HepG2 (cell line): Measurements from ENCODE around the gene KLF15. TPM values are rescaled to one million over a fixed set of nuclear protein-coding genes. Genes with fewer than 3 reads are reported as not detected.

Experiments used
- ARID3A ChIP-seq: IDR thresholded peaks from 2 replicates; pipeline ENCODE4 v1.6.1; 2012; ENCODE audit warnings: low read depth, low read length, improper control_type of control experiment
- ATRX ChIP-seq: sonication (generic); formaldehyde crosslinking; IDR thresholded peaks from 2 replicates; pipeline ENCODE4 v1.4.0; 2020; ENCODE audit warnings: missing genetic modification reagents, borderline replicate concordance
- EEA1 ChIP-seq: sonication (generic); formaldehyde crosslinking; IDR thresholded peaks from 2 replicates; pipeline ENCODE4 v1.5.1; 2020; ENCODE audit warnings: mild to moderate bottlenecking, missing genetic modification reagents, borderline replicate concordance
- FOXC1 ChIP-seq: sonication (generic); formaldehyde crosslinking; IDR thresholded peaks from 2 replicates; pipeline ENCODE4 v1.8.0; 2022; ENCODE audit warnings: mild to moderate bottlenecking, missing genetic modification reagents, borderline replicate concordance
- KDM5A ChIP-seq: fragments of 200-600 bp; sonication (generic); IDR thresholded peaks from 2 replicates; pipeline ENCODE4 v1.7.0; 2018; ENCODE audit warnings: antibody characterized with exemption, mild to moderate bottlenecking, low read length, borderline replicate concordance
- RBM22 ChIP-seq: fragments of 200-400 bp; formaldehyde crosslinking; optimal IDR thresholded peaks from 2 replicates; pipeline ENCODE3; 2017; ENCODE audit warnings: mild to moderate bottlenecking, low read length, moderate library complexity
- SIX4 ChIP-seq: sonication (generic); formaldehyde crosslinking; IDR thresholded peaks from 2 replicates; pipeline ENCODE4 v1.4.0; 2020; ENCODE audit warnings: missing genetic modification reagents
- SUZ12 ChIP-seq: fragments of 150-350 bp; IDR thresholded peaks from 2 replicates; pipeline ENCODE4 v1.6.1; 2014; ENCODE audit warnings: low read depth, low read length
- TEAD3 ChIP-seq: optimal IDR thresholded peaks from 2 replicates; pipeline ENCODE3; 2016; ENCODE audit warnings: borderline replicate concordance
- TIGD3 ChIP-seq: sonication (generic); formaldehyde crosslinking; IDR thresholded peaks from 2 replicates; pipeline ENCODE4 v1.5.1; 2020; ENCODE audit warnings: mild to moderate bottlenecking, missing genetic modification reagents, borderline replicate concordance
- ZFP1 ChIP-seq: IDR thresholded peaks from 2 replicates; pipeline ENCODE4 v1.6.1; 2016
- ZNF207 ChIP-seq: fragments of 450-650 bp; IDR thresholded peaks from 2 replicates; pipeline ENCODE4 v1.6.1; 2016; ENCODE audit warnings: antibody characterized with exemption, borderline replicate concordance
- ZNF235 ChIP-seq: sonication (generic); formaldehyde crosslinking; IDR thresholded peaks from 2 replicates; pipeline ENCODE4 v1.8.1; 2023; ENCODE audit warnings: mild to moderate bottlenecking, missing genetic modification reagents, borderline replicate concordance
- ZNF414 ChIP-seq: sonication (generic); formaldehyde crosslinking; IDR thresholded peaks from 2 replicates; pipeline ENCODE4 v1.5.0; 2020; ENCODE audit warnings: missing genetic modification reagents
- ZNF546 ChIP-seq: sonication (generic); formaldehyde crosslinking; conservative IDR thresholded peaks from 2 replicates; pipeline ENCODE4 v1.8.1; 2023; ENCODE audit warnings: mild to moderate bottlenecking, missing genetic modification reagents
- ZNF816 ChIP-seq: sonication (generic); formaldehyde crosslinking; IDR thresholded peaks from 2 replicates; pipeline ENCODE4 v1.8.0; 2022; ENCODE audit warnings: missing genetic modification reagents, mild to moderate bottlenecking, borderline replicate concordance
- polyA plus RNA-seq, 8 experiments: library from polyadenylated mRNA; depleted of rRNA in 3 of 8; stranded (reverse) in 7 of 8; unstranded in 1 of 8; fragments of >200 nt; fragmentation: Illumina TruSeq in 4 of 8; extraction: Trizol in 4 of 8; gene quantifications; 2 replicates each; pipeline versions ENCODE4 v1.2.1 to v1.2.3, GENCODE V29; 2011 to 2016; ENCODE audit warnings: low read depth in 4 of 8, missing spikeins in 1 of 8, mixed read lengths in 1 of 8; ENCODE audit not compliant: insufficient read depth in 1 of 8
- total RNA-seq, 5 experiments: library from RNA; depleted of rRNA; stranded (reverse); fragments of >200 nt; fragmentation: Illumina TruSeq; extraction: Trizol; gene quantifications; 2 replicates each; pipeline ENCODE4 v1.2.3, GENCODE V29; 2016; ENCODE audit warnings: low read depth in 1 of 5
- TF ChIP-seq, protein P1 (sequence below): IDR thresholded peaks from 2 replicates; pipeline ENCODE4 v1.6.1; 2016
- TF ChIP-seq, protein P2 (sequence below): sonication (generic); formaldehyde crosslinking; IDR thresholded peaks from 2 replicates; pipeline ENCODE4 v1.4.0; 2020; ENCODE audit warnings: missing genetic modification reagents
- TF ChIP-seq, protein P3 (sequence below): sonication (generic); formaldehyde crosslinking; IDR thresholded peaks from 2 replicates; pipeline ENCODE4 v1.5.1; 2020; ENCODE audit warnings: missing genetic modification reagents, mild to moderate bottlenecking, borderline replicate concordance

The KLF15 gene
- total and polyA plus RNA-seq, 2 of the 13 experiments (the other 11 are each of a cell fraction or from before 2014, with no cell fraction given), result 7.1 to 7.8 TPM

- no peak for TF ChIP-seq SUZ12
- TF ChIP-seq ARID3A, result no peak
- TF ChIP-seq, protein P1, sequence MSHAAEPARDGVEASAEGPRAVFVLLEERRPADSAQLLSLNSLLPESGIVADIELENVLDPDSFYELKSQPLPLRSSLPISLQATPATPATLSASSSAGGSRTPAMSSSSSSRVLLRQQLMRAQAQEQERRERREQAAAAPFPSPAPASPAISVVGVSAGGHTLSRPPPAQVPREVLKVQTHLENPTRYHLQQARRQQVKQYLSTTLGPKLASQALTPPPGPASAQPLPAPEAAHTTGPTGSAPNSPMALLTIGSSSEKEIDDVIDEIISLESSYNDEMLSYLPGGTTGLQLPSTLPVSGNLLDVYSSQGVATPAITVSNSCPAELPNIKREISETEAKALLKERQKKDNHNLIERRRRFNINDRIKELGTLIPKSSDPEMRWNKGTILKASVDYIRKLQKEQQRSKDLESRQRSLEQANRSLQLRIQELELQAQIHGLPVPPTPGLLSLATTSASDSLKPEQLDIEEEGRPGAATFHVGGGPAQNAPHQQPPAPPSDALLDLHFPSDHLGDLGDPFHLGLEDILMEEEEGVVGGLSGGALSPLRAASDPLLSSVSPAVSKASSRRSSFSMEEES, result no peak
- no peak for TF ChIP-seq RBM22
- no peak for TF ChIP-seq TIGD3 (CRISPR knock-in tag)
- TF ChIP-seq, protein P2, sequence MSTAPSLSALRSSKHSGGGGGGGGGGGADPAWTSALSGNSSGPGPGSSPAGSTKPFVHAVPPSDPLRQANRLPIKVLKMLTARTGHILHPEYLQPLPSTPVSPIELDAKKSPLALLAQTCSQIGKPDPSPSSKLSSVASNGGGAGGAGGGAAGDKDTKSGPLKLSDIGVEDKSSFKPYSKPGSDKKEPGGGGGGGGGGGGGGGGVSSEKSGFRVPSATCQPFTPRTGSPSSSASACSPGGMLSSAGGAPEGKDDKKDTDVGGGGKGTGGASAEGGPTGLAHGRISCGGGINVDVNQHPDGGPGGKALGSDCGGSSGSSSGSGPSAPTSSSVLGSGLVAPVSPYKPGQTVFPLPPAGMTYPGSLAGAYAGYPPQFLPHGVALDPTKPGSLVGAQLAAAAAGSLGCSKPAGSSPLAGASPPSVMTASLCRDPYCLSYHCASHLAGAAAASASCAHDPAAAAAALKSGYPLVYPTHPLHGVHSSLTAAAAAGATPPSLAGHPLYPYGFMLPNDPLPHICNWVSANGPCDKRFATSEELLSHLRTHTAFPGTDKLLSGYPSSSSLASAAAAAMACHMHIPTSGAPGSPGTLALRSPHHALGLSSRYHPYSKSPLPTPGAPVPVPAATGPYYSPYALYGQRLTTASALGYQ (CRISPR knock-in tag), result no peak
- TF ChIP-seq ZNF546, result no peak
- no peak for TF ChIP-seq ZNF816 (CRISPR knock-in tag)
- TF ChIP-seq TEAD3 (CRISPR knock-in tag), result no peak
- TF ChIP-seq ZFP1 (CRISPR knock-in tag), result no peak
- TF ChIP-seq, protein P3, sequence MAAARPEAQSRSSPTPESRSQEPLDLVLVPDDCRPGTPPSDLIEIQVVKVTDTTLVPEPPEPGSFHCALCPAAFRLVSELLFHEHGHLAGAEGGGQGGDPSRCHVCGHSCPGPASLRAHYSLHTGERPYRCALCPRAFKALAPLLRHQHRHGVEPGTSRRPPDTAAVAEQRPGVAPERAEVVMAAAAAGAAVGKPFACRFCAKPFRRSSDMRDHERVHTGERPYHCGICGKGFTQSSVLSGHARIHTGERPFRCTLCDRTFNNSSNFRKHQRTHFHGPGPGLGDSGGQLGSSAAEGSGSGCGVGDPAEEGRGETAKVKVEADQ, result no peak
- no peak for TF ChIP-seq SIX4 (CRISPR knock-in tag)
- no peak for TF ChIP-seq ZNF235 (CRISPR knock-in tag)
- no peak for TF ChIP-seq EEA1 (CRISPR knock-in tag)
- TF ChIP-seq KDM5A, result no peak
- no peak for TF ChIP-seq ZNF207
- TF ChIP-seq ZNF414 (CRISPR knock-in tag), result no peak
- no peak for TF ChIP-seq ATRX
- no peak for TF ChIP-seq FOXC1 (CRISPR knock-in tag)
These were observed 16.1 kb downstream of the KLF15 start (continued) for GRCh38 chr3:126340943-126341754.
